Smooth muscle cell (in vitro differentiated cells): ENCODE results near the gene FRMPD4. TPM values are rescaled to one million over a fixed set of nuclear protein-coding genes. Genes with fewer than 3 reads are reported as not detected.

Experiments used
- DNase-seq: peaks from one replicate; lab custom pipeline; 2025; ENCODE audit not compliant: unreplicated experiment; lab: John Stamatoyannopoulos, UW
- H2AFZ ChIP-seq: fragments of 200-600 bp; sonication (generic); 2 replicates; pipeline ENCODE4 v1.6.0; 2016; ENCODE audit warnings: antibody characterized with exemption, low read depth, mild to moderate bottlenecking
- H3F3A ChIP-seq: fragments of 200-600 bp; sonication (generic); 2 replicates; pipeline ENCODE4 v1.6.0; 2017; ENCODE audit warnings: antibody characterized with exemption, low read depth
- H3K27ac ChIP-seq: fragments of 200-600 bp; sonication (generic); 2 replicates; pipeline ENCODE4 v1.5.1; 2016; ENCODE audit warnings: low read depth, mild to moderate bottlenecking
- H3K27me3 ChIP-seq: fragments of 200-600 bp; sonication (generic); 2 replicates; pipeline ENCODE4 v1.6.1; 2016; ENCODE audit warnings: low read depth, mild to moderate bottlenecking
- H3K36me3 ChIP-seq: fragments of 200-600 bp; sonication (generic); 2 replicates; pipeline ENCODE4 v1.5.1; 2016; ENCODE audit warnings: low read depth
- H3K4me1 ChIP-seq: fragments of 200-600 bp; sonication (generic); 2 replicates; pipeline ENCODE4 v1.5.1; 2016; ENCODE audit warnings: low read depth
- H3K4me2 ChIP-seq: fragments of 200-600 bp; sonication (generic); 2 replicates; pipeline ENCODE4 v1.6.0; 2016; ENCODE audit warnings: mild to moderate bottlenecking
- H3K4me3 ChIP-seq: fragments of 200-600 bp; sonication (generic); 2 replicates; pipeline ENCODE4 v1.5.1; 2016; ENCODE audit warnings: mild to moderate bottlenecking
- H3K79me2 ChIP-seq: fragments of 200-600 bp; sonication (generic); 2 replicates; pipeline ENCODE4 v1.6.0; 2016; ENCODE audit warnings: low read depth, mild to moderate bottlenecking
- H3K9ac ChIP-seq: fragments of 200-600 bp; sonication (generic); 2 replicates; pipeline ENCODE4 v1.6.0; 2016; ENCODE audit warnings: low read depth
- H3K9me3 ChIP-seq: fragments of 200-600 bp; sonication (generic); replicated peaks from 2 replicates; pipeline ENCODE4 v1.5.1; 2016; ENCODE audit warnings: low read depth
- H4K20me1 ChIP-seq: fragments of 200-600 bp; sonication (generic); 2 replicates; pipeline ENCODE4 v1.6.0; 2016; ENCODE audit warnings: low read depth
- WGBS: methylation state at CpG from one replicate; pipeline ENCODE4 v1.1.7; 2016; ENCODE audit warnings: low lambda C conversion rate; 5-methylcytosine and 5-hydroxymethylcytosine counted together
- polyA plus RNA-seq: library from polyadenylated mRNA; unstranded; fragments of >200 nt; fragmentation: Nextera tagmentation; extraction: Ambion mirVana; gene quantifications from 2 replicates; pipeline ENCODE4 v1.2.1, GENCODE V29; 2016
- total RNA-seq: library from RNA; depleted of rRNA; stranded (reverse); fragments of >200 nt; gene quantifications from 2 replicates; pipeline ENCODE4 v1.2.3, GENCODE V29; 2014
- TF ChIP-seq, protein P1 (sequence below): fragments of 200-600 bp; sonication (generic); IDR thresholded peaks from 2 replicates; pipeline ENCODE4 v1.5.1; 2017; ENCODE audit warnings: borderline replicate concordance, mild to moderate bottlenecking, antibody characterized with exemption; ENCODE audit not compliant: insufficient read depth, poor library complexity, severe bottlenecking

The FRMPD4 gene
- total and polyA plus RNA-seq, 2 experiments from 2014 or later = 0.13 TPM; not detected in 1

DNA sequence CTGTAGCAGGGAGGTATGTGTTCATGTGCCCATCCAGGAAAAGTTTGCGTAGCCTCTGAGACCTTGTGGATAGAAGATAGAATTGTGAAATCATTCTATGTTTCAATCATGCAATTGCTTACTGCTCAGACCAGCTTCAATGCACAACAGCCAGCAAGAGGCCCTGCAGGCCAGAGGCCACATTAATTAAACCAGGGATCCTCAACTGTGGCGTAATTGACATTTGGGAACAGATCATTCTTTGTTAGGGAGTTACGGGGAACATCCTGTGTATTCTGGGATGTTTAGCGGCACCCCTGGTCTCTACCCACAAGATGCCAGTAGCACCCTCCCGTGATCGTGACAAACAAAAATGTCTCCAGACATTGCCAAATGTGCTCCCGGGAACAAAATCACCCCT, 566.4 kb downstream of the FRMPD4 start:
- TF ChIP-seq, protein P1, sequence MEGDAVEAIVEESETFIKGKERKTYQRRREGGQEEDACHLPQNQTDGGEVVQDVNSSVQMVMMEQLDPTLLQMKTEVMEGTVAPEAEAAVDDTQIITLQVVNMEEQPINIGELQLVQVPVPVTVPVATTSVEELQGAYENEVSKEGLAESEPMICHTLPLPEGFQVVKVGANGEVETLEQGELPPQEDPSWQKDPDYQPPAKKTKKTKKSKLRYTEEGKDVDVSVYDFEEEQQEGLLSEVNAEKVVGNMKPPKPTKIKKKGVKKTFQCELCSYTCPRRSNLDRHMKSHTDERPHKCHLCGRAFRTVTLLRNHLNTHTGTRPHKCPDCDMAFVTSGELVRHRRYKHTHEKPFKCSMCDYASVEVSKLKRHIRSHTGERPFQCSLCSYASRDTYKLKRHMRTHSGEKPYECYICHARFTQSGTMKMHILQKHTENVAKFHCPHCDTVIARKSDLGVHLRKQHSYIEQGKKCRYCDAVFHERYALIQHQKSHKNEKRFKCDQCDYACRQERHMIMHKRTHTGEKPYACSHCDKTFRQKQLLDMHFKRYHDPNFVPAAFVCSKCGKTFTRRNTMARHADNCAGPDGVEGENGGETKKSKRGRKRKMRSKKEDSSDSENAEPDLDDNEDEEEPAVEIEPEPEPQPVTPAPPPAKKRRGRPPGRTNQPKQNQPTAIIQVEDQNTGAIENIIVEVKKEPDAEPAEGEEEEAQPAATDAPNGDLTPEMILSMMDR = no peak
- 88% methylated on average over 7 of the region's 7 CpGs for WGBS
- no peak for DNase-seq

DNA sequence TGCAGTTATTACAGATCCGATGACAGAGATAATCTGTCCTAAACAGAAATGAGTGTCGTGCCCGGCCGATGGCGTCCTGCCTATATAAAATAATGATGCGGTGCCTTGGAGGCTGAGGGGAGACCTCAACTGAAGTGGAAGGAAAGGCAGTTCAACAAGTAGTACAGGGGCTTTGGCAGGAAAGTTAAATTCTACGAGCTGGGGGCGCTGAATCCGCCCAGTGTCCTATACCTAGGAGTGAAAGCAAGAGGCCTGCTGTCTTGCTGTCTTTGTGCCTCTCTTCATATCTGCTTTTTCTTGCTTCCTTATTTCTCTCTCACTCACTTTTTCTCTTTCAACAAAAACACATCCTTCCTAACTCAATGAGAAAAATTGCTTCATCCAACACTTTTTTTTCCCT, 570.8 kb downstream of the FRMPD4 start:
- H3K27me3 ChIP-seq = no peaks in the 10 kb centered on the region
- WGBS = 71% methylated on average over 8 of the region's 9 CpGs
- H3K27ac ChIP-seq = no peak overlapping the region
- no peak for DNase-seq
- no peaks in the 10 kb centered on the region for H3F3A ChIP-seq
- no peak overlapping the region for H3K4me2 ChIP-seq
- H3K4me1 ChIP-seq = no peaks in the 10 kb centered on the region
- no peaks in the 10 kb centered on the region for H4K20me1 ChIP-seq
- TF ChIP-seq, protein P1 = peak; percentile 31
- H3K4me3 ChIP-seq = no peak overlapping the region
- H3K79me2 ChIP-seq = no peaks in the 10 kb centered on the region
- H3K9ac ChIP-seq = no peak overlapping the region
- no peaks in the 10 kb centered on the region for H3K9me3 ChIP-seq
- no peak overlapping the region for H2AFZ ChIP-seq
- H3K36me3 ChIP-seq = no peaks in the 10 kb centered on the region

More for the DNA sequence above, 566.4 kb downstream of the FRMPD4 start:
- H3K36me3 ChIP-seq = no peaks in the 10 kb centered on the region
- no peak overlapping the region for H3K4me2 ChIP-seq
- H3F3A ChIP-seq = no peaks in the 10 kb centered on the region
- H3K27ac ChIP-seq = no peak overlapping the region
- no peaks in the 10 kb centered on the region for H3K79me2 ChIP-seq
- no peaks in the 10 kb centered on the region for H3K4me1 ChIP-seq
- H4K20me1 ChIP-seq = no peaks in the 10 kb centered on the region
- H3K27me3 ChIP-seq = no peaks in the 10 kb centered on the region
- H3K9ac ChIP-seq = no peak overlapping the region
- no peak overlapping the region for H2AFZ ChIP-seq
- H3K4me3 ChIP-seq = no peak overlapping the region
- no peaks in the 10 kb centered on the region for H3K9me3 ChIP-seq

DNA sequence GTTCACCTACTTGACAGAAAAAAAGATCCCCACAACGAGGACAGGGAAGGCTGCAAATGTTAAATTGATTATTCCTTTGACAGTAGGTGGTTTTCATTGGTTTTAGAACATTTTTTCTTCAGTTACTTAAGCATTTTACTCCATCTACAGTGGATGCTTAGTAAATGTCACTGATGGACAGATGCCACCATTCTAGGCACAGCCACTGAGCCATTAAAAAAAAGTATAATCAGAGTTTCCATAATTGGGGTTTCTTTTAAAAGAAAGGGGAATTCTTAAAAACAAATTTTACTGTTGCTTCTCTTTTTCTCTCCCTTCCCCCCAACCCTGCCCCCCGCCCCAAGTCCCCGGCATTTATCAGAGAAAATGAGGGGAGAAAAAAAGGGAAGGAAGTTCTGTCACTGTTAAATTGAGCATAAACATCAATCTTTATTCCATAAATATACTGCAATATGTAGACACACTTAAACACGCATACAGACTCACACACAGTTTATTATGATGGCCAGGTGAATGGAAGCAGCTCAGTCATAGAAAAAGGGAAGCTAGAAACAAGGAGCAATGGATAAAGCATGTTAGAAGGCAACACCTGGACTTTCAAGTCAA, 573.3 kb downstream of the FRMPD4 start:
- H3K79me2 ChIP-seq = no peaks in the 10 kb centered on the region
- DNase-seq = no peak
- WGBS = 81% methylated on average over 4 of the region's 4 CpGs

DNA sequence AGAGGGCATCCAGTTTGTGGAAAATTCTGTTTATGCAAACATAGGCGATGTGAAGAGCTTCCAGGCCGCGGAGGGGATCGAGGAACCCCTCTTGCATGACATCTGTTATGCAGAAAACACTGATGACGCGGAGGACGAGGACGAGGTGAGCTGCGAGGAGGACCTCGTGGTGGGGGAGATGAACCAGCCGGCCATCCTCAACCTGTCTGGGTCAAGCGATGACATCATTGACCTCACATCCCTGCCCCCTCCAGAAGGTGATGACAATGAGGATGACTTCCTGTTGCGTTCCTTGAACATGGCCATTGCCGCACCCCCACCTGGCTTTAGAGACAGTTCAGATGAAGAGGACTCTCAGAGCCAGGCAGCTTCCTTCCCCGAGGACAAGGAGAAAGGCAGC, 578.3 kb downstream of the FRMPD4 start:
- Histone ChIP-seq H3K27me3 (no peaks in the 10 kb centered on the region), H3K4me1 (no peaks in the 10 kb centered on the region), H2AFZ (no peak overlapping the region), H3K4me3 (no peak overlapping the region), H3K36me3 (no peaks in the 10 kb centered on the region), H3K79me2 (no peaks in the 10 kb centered on the region), H3K27ac (no peak overlapping the region), H3F3A (no peaks in the 10 kb centered on the region), H3K4me2 (no peak overlapping the region), H3K9ac (no peak overlapping the region), H3K9me3 (no peaks in the 10 kb centered on the region), H4K20me1 (no peaks in the 10 kb centered on the region)
- TF ChIP-seq, protein P1 = no peak
- WGBS = 92% methylated on average over 15 of the region's 15 CpGs
- DNase-seq = no peak

More for the DNA sequence above, 573.3 kb downstream of the FRMPD4 start:
- no peaks in the 10 kb centered on the region for H4K20me1 ChIP-seq
- no peaks in the 10 kb centered on the region for H3K27me3 ChIP-seq
- H3F3A ChIP-seq = no peaks in the 10 kb centered on the region
- TF ChIP-seq, protein P1 = no peak
- no peaks in the 10 kb centered on the region for H3K9me3 ChIP-seq
- H2AFZ ChIP-seq = no peak overlapping the region
- no peak overlapping the region for H3K27ac ChIP-seq
- no peak overlapping the region for H3K4me3 ChIP-seq
- no peaks in the 10 kb centered on the region for H3K36me3 ChIP-seq
- no peak overlapping the region for H3K4me2 ChIP-seq
- no peaks in the 10 kb centered on the region for H3K4me1 ChIP-seq
- no peak overlapping the region for H3K9ac ChIP-seq
